Stimulated activated naive CD8-positive, alpha-beta T cell treated with anti-CD3 and anti-CD28 coated beads, Interleukin-15, amount 100 ng/mL, for 72 hours (primary cell): ENCODE data around the gene SHISAL2A.

Experiments used
- ATAC-seq: fragments of 150-1000 bp; cut with Tn5 transposase; 2 replicates; pipeline ENCODE4 v1.10.0; 2021; ENCODE audit warnings: mild to moderate bottlenecking, moderate library complexity
- DNase-seq, 2 donors: peaks; one replicate each; pipeline ENCODE4 v3.0.0; 2021 to 2022
- H3K27ac Mint-ChIP-seq, 2 donors: one replicate each; pipeline ENCODE4 v1.8.0; 2022; ENCODE audit warnings: mild to moderate bottlenecking in 2 of 2, mixed read lengths in 2 of 2, moderate library complexity in 2 of 2
- H3K27me3 Mint-ChIP-seq: one replicate; pipeline ENCODE4 v1.8.0; 2022; ENCODE audit warnings: mixed read lengths
- H3K4me1 Mint-ChIP-seq: one replicate; pipeline ENCODE4 v1.8.0; 2022; ENCODE audit warnings: mild to moderate bottlenecking, mixed read lengths
- H3K4me3 Mint-ChIP-seq, 2 donors: one replicate each; pipeline ENCODE4 v1.8.0; 2022; ENCODE audit warnings: mild to moderate bottlenecking in 2 of 2, mixed read lengths in 2 of 2, moderate library complexity in 1 of 2
- H3K9me3 Mint-ChIP-seq, 2 donors: one replicate each; pipeline ENCODE4 v1.8.0; 2022; ENCODE audit warnings: mixed read lengths in 2 of 2

SHISAL2A gene

GRCh38 chr1:52603630-52604029, 29.3 kb upstream of the SHISAL2A start:
- no peaks in the 10 kb centered on the region for H3K27me3 Mint-ChIP-seq
- no peaks in the 10 kb centered on the region for H3K9me3 Mint-ChIP-seq
- H3K27ac Mint-ChIP-seq = peak overlapping the region; percentile 96 to 97
- H3K4me3 Mint-ChIP-seq = peak overlapping the region; percentile 86 to 92
- H3K4me1 Mint-ChIP-seq = peaks cover 39% of the 10 kb centered on the region
- no peak for DNase-seq
- no peak for ATAC-seq

GRCh38 chr1:52604063-52604770, 28.8 kb upstream of the SHISAL2A start:
- DNase-seq (no peak), ATAC-seq (no peak)
- Mint-ChIP-seq H3K4me1 (peaks cover 39% of the 10 kb centered on the region), H3K9me3 (no peaks in the 10 kb centered on the region), H3K4me3 (peak overlapping the region; percentile 86 to 92), H3K27me3 (no peaks in the 10 kb centered on the region), H3K27ac (peak overlapping the region in 1 of 2 donors; percentile 96)

GRCh38 chr1:52613636-52614373, 19.2 kb upstream of the SHISAL2A start:
- DNase-seq = no peak
- Mint-ChIP-seq H3K27ac (no peak overlapping the region), H3K4me3 (no peak overlapping the region), H3K27me3 (no peaks in the 10 kb centered on the region), H3K9me3 (no peaks in the 10 kb centered on the region), H3K4me1 (peaks cover 7% of the 10 kb centered on the region)
- no peak for ATAC-seq

GRCh38 chr1:52614671-52615070, 18.3 kb upstream of the SHISAL2A start:
- Mint-ChIP-seq H3K4me1 (peaks cover 7% of the 10 kb centered on the region), H3K27me3 (no peaks in the 10 kb centered on the region), H3K27ac (no peak overlapping the region), H3K9me3 (no peaks in the 10 kb centered on the region), H3K4me3 (no peak overlapping the region)
- no peak for DNase-seq
- ATAC-seq = no peak

- ATAC-seq = no peak
- Mint-ChIP-seq H3K27ac (no peak overlapping the region), H3K4me3 (no peak overlapping the region), H3K4me1 (peaks cover 7% of the 10 kb centered on the region), H3K27me3 (no peaks in the 10 kb centered on the region), H3K9me3 (no peaks in the 10 kb centered on the region)
- DNase-seq = no peak
Measured at GRCh38 chr1:52615489-52616042, 17.4 kb upstream of the SHISAL2A start.

GRCh38 chr1:52621950-52622349, 11.0 kb upstream of the SHISAL2A start:
- Mint-ChIP-seq H3K27me3 (no peaks in the 10 kb centered on the region), H3K9me3 (no peaks in the 10 kb centered on the region)
- ATAC-seq = no peak

GRCh38 chr1:52623812-52624211, 9.2 kb upstream of the SHISAL2A start:
- Mint-ChIP-seq H3K27ac (no peak overlapping the region), H3K9me3 (no peaks in the 10 kb centered on the region), H3K4me1 (peaks cover 13% of the 10 kb centered on the region), H3K27me3 (no peaks in the 10 kb centered on the region), H3K4me3 (no peak overlapping the region)
- DNase-seq = no peak
- no peak for ATAC-seq

More at GRCh38 chr1:52621950-52622349, 11.0 kb upstream of the SHISAL2A start:
- H3K4me1 Mint-ChIP-seq = peaks cover 9% of the 10 kb centered on the region
- no peak overlapping the region for H3K4me3 Mint-ChIP-seq
- no peak for DNase-seq
- H3K27ac Mint-ChIP-seq = no peak overlapping the region

- no peaks in the 10 kb centered on the region for H3K9me3 Mint-ChIP-seq
- DNase-seq (no peak), ATAC-seq (no peak)
- no peak overlapping the region for H3K27ac Mint-ChIP-seq
- no peak overlapping the region for H3K4me3 Mint-ChIP-seq
- H3K4me1 Mint-ChIP-seq = peaks cover 33% of the 10 kb centered on the region
- H3K27me3 Mint-ChIP-seq = no peaks in the 10 kb centered on the region
Measured at GRCh38 chr1:52627028-52627427, 5.9 kb upstream of the SHISAL2A start.

GRCh38 chr1:52628614-52629324, 4.2 kb upstream of the SHISAL2A start:
- Mint-ChIP-seq H3K4me3 (no peak overlapping the region), H3K27ac (no peak overlapping the region), H3K27me3 (no peaks in the 10 kb centered on the region), H3K4me1 (peaks cover 46% of the 10 kb centered on the region), H3K9me3 (no peaks in the 10 kb centered on the region)
- DNase-seq (no peak), ATAC-seq (no peak)

GRCh38 chr1:52629325-52629643, 3.7 kb upstream of the SHISAL2A start:
- ATAC-seq (no peak), DNase-seq (no peak)
- Mint-ChIP-seq H3K4me3 (no peak overlapping the region), H3K4me1 (peaks cover 51% of the 10 kb centered on the region), H3K27me3 (no peaks in the 10 kb centered on the region), H3K9me3 (no peaks in the 10 kb centered on the region), H3K27ac (peak overlapping the region in 1 of 2 donors; percentile 38)

- Mint-ChIP-seq H3K9me3 (no peaks in the 10 kb centered on the region), H3K27ac (no peak overlapping the region), H3K4me3 (no peak overlapping the region), H3K27me3 (no peaks in the 10 kb centered on the region), H3K4me1 (peaks cover 55% of the 10 kb centered on the region)
- ATAC-seq (no peak), DNase-seq (no peak)
Measured at GRCh38 chr1:52629667-52630066, 3.3 kb upstream of the SHISAL2A start.

GRCh38 chr1:52631759-52632331, 1.1 kb upstream of the SHISAL2A start:
- no peak for ATAC-seq
- Mint-ChIP-seq H3K4me1 (peaks cover 69% of the 10 kb centered on the region), H3K4me3 (peak overlapping the region; percentile 81 to 84), H3K9me3 (no peaks in the 10 kb centered on the region), H3K27ac (peak overlapping the region; percentile 88 to 93), H3K27me3 (no peaks in the 10 kb centered on the region)
- peak in 1 of 2 donors; percentile 19 for DNase-seq

- Mint-ChIP-seq H3K27me3 (no peaks in the 10 kb centered on the region), H3K4me3 (peak overlapping the region; percentile 86 to 89), H3K27ac (peak overlapping the region; percentile 89 to 94), H3K9me3 (no peaks in the 10 kb centered on the region), H3K4me1 (peaks cover 79% of the 10 kb centered on the region)
- peak; percentile 48 to 54 for DNase-seq
- peak; percentile 26 for ATAC-seq
Measured at GRCh38 chr1:52633291-52633754, 355 bp downstream of the SHISAL2A start.

- peak; percentile 17 to 64 for DNase-seq
- peak; percentile 68 for ATAC-seq
- Mint-ChIP-seq H3K27me3 (no peaks in the 10 kb centered on the region), H3K4me1 (peaks cover 80% of the 10 kb centered on the region), H3K27ac (peak overlapping the region; percentile 89 to 94), H3K9me3 (no peaks in the 10 kb centered on the region), H3K4me3 (peak overlapping the region; percentile 86 to 89)
Measured at GRCh38 chr1:52634111-52634510, 1.1 kb downstream of the SHISAL2A start.

- Mint-ChIP-seq H3K4me3 (peak overlapping the region; percentile 65 to 76), H3K9me3 (no peaks in the 10 kb centered on the region)
Measured at GRCh38 chr1:52635321-52636089, 2.5 kb downstream of the SHISAL2A start.

More at GRCh38 chr1:52635321-52636089, 2.5 kb downstream of the SHISAL2A start:
- no peak for DNase-seq
- no peak for ATAC-seq
- Mint-ChIP-seq H3K27ac (peak overlapping the region; percentile 94), H3K4me1 (peaks cover 81% of the 10 kb centered on the region), H3K27me3 (no peaks in the 10 kb centered on the region)
